HG03520 (cell line): ENCODE results near the gene LETMD1.

Source experiments
- ATAC-seq: cut with Tn5 transposase; IDR thresholded peaks from one replicate; pipeline ENCODE4 v1.9.1; 2021; ENCODE audit warnings: mild to moderate bottlenecking, moderate library complexity; ENCODE audit not compliant: unreplicated experiment

LETMD1 gene

GRCh38 chr12:51025836-51026638 lies 22.1 kb upstream of the LETMD1 start, which contains the start of gene SLC11A2:
TSS of gene SLC11A2 (minus strand) at chr12:51026384. CDS start at chr12:51010728, 15,656 bp downstream.
- peak; percentile 86 for ATAC-seq

- no peak for ATAC-seq
Measured at GRCh38 chr12:51027342-51027835, 20.7 kb upstream of the LETMD1 start.

GRCh38 chr12:51028126-51028812 lies 19.9 kb upstream of the LETMD1 start:
- no peak for ATAC-seq

- ATAC-seq = no peak
Measured at GRCh38 chr12:51028813-51029150, 19.3 kb upstream of the LETMD1 start.

GRCh38 chr12:51033048-51033447 lies 15.1 kb upstream of the LETMD1 start:
- no peak for ATAC-seq

- no peak for ATAC-seq
Measured at GRCh38 chr12:51033457-51034089, 14.6 kb upstream of the LETMD1 start.

GRCh38 chr12:51036279-51036678 lies 11.8 kb upstream of the LETMD1 start:
- no peak for ATAC-seq

- ATAC-seq = no peak
Measured at GRCh38 chr12:51048661-51049251, 629 bp downstream of the LETMD1 start.

- no peak for ATAC-seq
Measured at GRCh38 chr12:51049525-51049924, 1.4 kb downstream of the LETMD1 start.

GRCh38 chr12:51051787-51052186 lies 3.7 kb downstream of the LETMD1 start:
- ATAC-seq = no peak

GRCh38 chr12:51055060-51055459 lies 6.9 kb downstream of the LETMD1 start:
- no peak for ATAC-seq

GRCh38 chr12:51056242-51056641 lies 8.1 kb downstream of the LETMD1 start:
- no peak for ATAC-seq

GRCh38 chr12:51059086-51059485 lies 11.0 kb downstream of the LETMD1 start:
- no peak for ATAC-seq

GRCh38 chr12:51062631-51063397 lies 14.7 kb downstream of the LETMD1 start:
- ATAC-seq = no peak

GRCh38 chr12:51065530-51065929 lies 17.4 kb downstream of the LETMD1 start:
- no peak for ATAC-seq

GRCh38 chr12:51067229-51067628 lies 19.1 kb downstream of the LETMD1 start:
- ATAC-seq = no peak

- no peak for ATAC-seq
Measured at GRCh38 chr12:51067771-51068170, 19.6 kb downstream of the LETMD1 start.

- ATAC-seq = no peak
Measured at GRCh38 chr12:51070004-51070403, 21.9 kb downstream of the LETMD1 start.

- ATAC-seq = no peak
Measured at GRCh38 chr12:51071663-51072062, 23.5 kb downstream of the LETMD1 start.

- ATAC-seq = no peak
Measured at GRCh38 chr12:51075390-51075789, 27.3 kb downstream of the LETMD1 start.
